K562 (cell line): ENCODE data around the gene KANK2. TPM values are rescaled to one million over a fixed set of nuclear protein-coding genes. Genes with fewer than 3 reads are reported as not detected.

ENCODE experiments used
- ATAC-seq: fragments of 200-7000 bp; cut with Tn5 transposase; 3 replicates; pipeline ENCODE4 v1.9.1; 2020; ENCODE audit warnings: moderate library complexity
- BruUV-seq: library from RNA; stranded (reverse); fragments of 400-500 nt; replicated peaks from 2 replicates; lab custom pipeline; 2021; lab: Mats Ljungman, UMichigan
- CTCF ChIA-PET: fragments of 300-600 bp; formaldehyde crosslinking; extraction: SDS; loops from one replicate; lab custom pipeline; 2021; ENCODE audit warnings: low intra/inter-chr PET ratio; lab: Yijun Ruan, JAX
- POLR2A ChIA-PET: fragments of 300-600, 350-650 bp; sonication (Branson Sonifier 250); formaldehyde crosslinking; extraction: SDS; loops from one replicate; lab custom pipeline; 2021; ENCODE audit warnings: antibody characterized with exemption, inconsistent platforms; lab: Yijun Ruan, JAX
- DNase-seq, 4 experiments: peaks; one replicate each; pipeline versions ENCODE4 v3.0.0 to v3.0.0-alpha.2; 2011 to 2018; ENCODE audit warnings: low spot score in 3 of 4, mixed read lengths in 3 of 4; ENCODE audit errors: extremely low read depth in 1 of 4
- FAIRE-seq: peaks from 2 replicates; lab custom pipeline; 2011; peaks lifted over from hg19 to GRCh38; lab: Jason Lieb, UNC
- H2AFZ ChIP-seq: 2 replicates; pipeline ENCODE4 v1.6.0; 2011; ENCODE audit warnings: low read depth, low read length, control low read depth, inconsistent platforms
- H3K27ac ChIP-seq: fragments of 200-600 bp; 3 replicates; pipeline ENCODE4 v1.8.0; 2011; ENCODE audit warnings: low read depth, mild to moderate bottlenecking, control low read depth, inconsistent platforms, low read length, moderate library complexity, mixed read lengths; ENCODE audit errors: extremely low read depth
- H3K27me3 ChIP-seq, 2 experiments: fragments of 300-600 bp in 1 of 2; 2 replicates in 1 of 2; 3 replicates in 1 of 2; pipeline versions ENCODE4 v1.6.0 to v1.8.0; 2011; ENCODE audit warnings: inconsistent platforms in 2 of 2, low read length in 2 of 2, mild to moderate bottlenecking in 1 of 2, mixed read lengths in 1 of 2, moderate library complexity in 1 of 2; ENCODE audit not compliant: control insufficient read depth in 2 of 2, insufficient read depth in 2 of 2
- H3K36me3 ChIP-seq: fragments of 300-600 bp; 3 replicates; pipeline ENCODE4 v1.8.0; 2011; ENCODE audit warnings: mild to moderate bottlenecking, low read length, inconsistent platforms; ENCODE audit not compliant: control insufficient read depth, insufficient read depth
- H3K4me1 ChIP-seq, 2 experiments: fragments of 200-600 bp in 1 of 2; replicated peaks in 1 of 2; 2 replicates in 1 of 2; 3 replicates in 1 of 2; pipeline versions ENCODE4 v1.5.1 to v1.8.0; 2011; ENCODE audit warnings: inconsistent platforms in 2 of 2, low read length in 2 of 2, mild to moderate bottlenecking in 1 of 2, mixed read lengths in 1 of 2, moderate library complexity in 1 of 2; ENCODE audit not compliant: control insufficient read depth in 2 of 2, insufficient read depth in 2 of 2
- H3K4me2 ChIP-seq: 2 replicates; pipeline ENCODE4 v1.6.1; 2011; ENCODE audit warnings: low read length, control low read depth, inconsistent platforms, mixed read lengths; ENCODE audit not compliant: insufficient read depth
- H3K4me3 ChIP-seq: fragments of 200-600 bp; sonication (generic), shearing (Covaris generic); 2 replicates; pipeline ENCODE4 v1.5.1; 2016; ENCODE audit warnings: control low read depth, inconsistent platforms
- H3K79me2 ChIP-seq: fragments of 200-600 bp; 3 replicates; pipeline ENCODE4 v1.8.0; 2011; ENCODE audit warnings: low read length, inconsistent platforms; ENCODE audit not compliant: control insufficient read depth, insufficient read depth
- H3K9ac ChIP-seq, 2 experiments: 2 replicates each; pipeline versions ENCODE4 v1.6.0 to v1.6.1; 2011; ENCODE audit warnings: low read depth in 2 of 2, low read length in 2 of 2, control low read depth in 1 of 2, inconsistent platforms in 1 of 2, mild to moderate bottlenecking in 1 of 2, mixed read lengths in 1 of 2; ENCODE audit not compliant: insufficient read depth in 1 of 2
- H3K9me1 ChIP-seq: one replicate; pipeline ENCODE4 v1.6.0; 2011; ENCODE audit warnings: inconsistent platforms, mild to moderate bottlenecking, low read length, moderate library complexity; ENCODE audit not compliant: control insufficient read depth, insufficient read depth
- H3K9me3 ChIP-seq: replicated peaks from 2 replicates; pipeline ENCODE4 v1.5.1; 2011; ENCODE audit warnings: low read depth, low read length, inconsistent platforms; ENCODE audit not compliant: control insufficient read depth, insufficient read depth
- H4K20me1 ChIP-seq: replicated peaks from 2 replicates; pipeline ENCODE4 v1.6.1; 2011; ENCODE audit warnings: low read length, inconsistent platforms, mixed read lengths; ENCODE audit not compliant: control insufficient read depth, insufficient read depth
- ATF4 ChIP-seq: fragments of 450-650 bp; formaldehyde crosslinking; IDR thresholded peaks from 2 replicates; pipeline ENCODE4 v1.4.0; 2022; ENCODE audit warnings: mild to moderate bottlenecking, moderate library complexity
- BDP1 ChIP-seq: IDR thresholded peaks from 3 replicates; pipeline ENCODE4 v1.6.1; 2011; ENCODE audit not compliant: insufficient read length, insufficient read depth
- BHLHE40 ChIP-seq: IDR thresholded peaks from 2 replicates; pipeline ENCODE4 v1.6.1; 2011; ENCODE audit warnings: low read length, improper control_type of control experiment
- CBFA2T2 ChIP-seq: fragments of 450-650 bp; conservative IDR thresholded peaks from 2 replicates; pipeline ENCODE4 v1.6.1; 2017; ENCODE audit warnings: mild to moderate bottlenecking
- CEBPB ChIP-seq: fragments of 450-650 bp; IDR thresholded peaks from 2 replicates; pipeline ENCODE4 v1.6.1; 2016; ENCODE audit warnings: missing genetic modification characterization, missing compliant biosample characterization
- FOXK2 ChIP-seq, 2 experiments: fragments of 450-650 bp; IDR thresholded peaks in 1 of 2; conservative IDR thresholded peaks in 1 of 2; 2 replicates each; pipeline ENCODE4 v1.6.1; 2016; ENCODE audit warnings: low read depth in 2 of 2, mild to moderate bottlenecking in 1 of 2
- GTF2A2 ChIP-seq: IDR thresholded peaks from 2 replicates; pipeline ENCODE4 v1.6.1; 2016; ENCODE audit warnings: mild to moderate bottlenecking, missing genetic modification characterization, missing compliant biosample characterization
- GTF2E2 ChIP-seq: fragments of 200-800 bp; sonication (Bioruptor generic); IDR thresholded peaks from 2 replicates; pipeline ENCODE4 v1.6.1; 2016; ENCODE audit warnings: missing genetic modification characterization, missing compliant biosample characterization
- NELFE ChIP-seq: IDR thresholded peaks from 2 replicates; pipeline ENCODE4 v1.6.1; 2011; ENCODE audit warnings: mild to moderate bottlenecking; ENCODE audit not compliant: insufficient read depth, insufficient read length
- OTX1 ChIP-seq: fragments of 450-650 bp; formaldehyde crosslinking; IDR thresholded peaks from 2 replicates; pipeline ENCODE4 v1.4.0; 2022; ENCODE audit warnings: mild to moderate bottlenecking
- PCBP1 ChIP-seq: fragments of 200-400 bp; formaldehyde crosslinking; IDR thresholded peaks from 2 replicates; pipeline ENCODE4 v1.6.1; 2018; ENCODE audit warnings: mild to moderate bottlenecking, low read depth, low read length; ENCODE audit not compliant: poor library complexity, severe bottlenecking
- RBM15 ChIP-seq: fragments of 200-400 bp; formaldehyde crosslinking; IDR thresholded peaks from 2 replicates; pipeline ENCODE4 v1.6.1; 2018; ENCODE audit warnings: mild to moderate bottlenecking, low read length, moderate library complexity; ENCODE audit not compliant: insufficient read depth
- SIN3A ChIP-seq, 2 experiments: fragments of 150-350 bp in 1 of 2; IDR thresholded peaks; 2 replicates each; pipeline ENCODE4 v1.6.1; 2011 to 2016; ENCODE audit warnings: borderline replicate concordance in 2 of 2, low read depth in 2 of 2, low read length in 2 of 2, mild to moderate bottlenecking in 2 of 2, moderate library complexity in 2 of 2; ENCODE audit not compliant: control insufficient read depth in 1 of 2
- ZBTB7A ChIP-seq: IDR thresholded peaks from 2 replicates; pipeline ENCODE4 v1.6.1; 2011; ENCODE audit warnings: low read depth, mild to moderate bottlenecking, low read length, moderate library complexity, borderline replicate concordance; ENCODE audit not compliant: control insufficient read depth
- ZKSCAN1 ChIP-seq: fragments of 150-350 bp; IDR thresholded peaks from 2 replicates; pipeline ENCODE4 v1.6.1; 2016; ENCODE audit warnings: low read depth, low read length
- ZNF134 ChIP-seq: fragments of 250-450 bp; sonication (Bioruptor Pico); conservative IDR thresholded peaks from 2 replicates; pipeline ENCODE4 v1.4.0; 2020
- ZNF277 ChIP-seq: fragments of 250-450 bp; sonication (Bioruptor Pico); IDR thresholded peaks from 2 replicates; pipeline ENCODE4 v1.8.0; 2022; ENCODE audit warnings: inconsistent platforms, mild to moderate bottlenecking, moderate library complexity, borderline replicate concordance
- WGBS: fragments of 100-300 bp; shearing (Covaris generic); methylation state at CpG from one replicate; pipeline ENCODE4 v1.1.6; 2016; ENCODE audit warnings: low coverage, mixed read lengths; ENCODE audit not compliant: insufficient coverage; ENCODE audit errors: missing lambda C conversion rate; 5-methylcytosine and 5-hydroxymethylcytosine counted together
- in situ Hi-C: fragments of 300-500 bp; cut with MboI; formaldehyde crosslinking; loops from 4 replicates; pipeline ENCODE4 v1.15.0; 2018; ENCODE audit warnings: inconsistent platforms, mixed read lengths
- intact Hi-C: fragments of 100-400 bp; cut with micrococcal nuclease; formaldehyde crosslinking; loops from 2 replicates; pipeline ENCODE4 v1.14.2; 2022
- polyA plus RNA-seq, 8 experiments: library from polyadenylated mRNA; depleted of rRNA in 4 of 8; stranded (reverse) in 5 of 8; unstranded in 3 of 8; fragments of >200 nt; fragmentation: Nextera tagmentation in 2 of 8; fragmentation: Illumina TruSeq in 1 of 8; extraction: Ambion mirVana in 2 of 8; extraction: Trizol in 1 of 8; gene quantifications; 2 replicates each; pipeline versions ENCODE4 v1.2.1 to v1.2.3, GENCODE V29; 2011 to 2014; ENCODE audit warnings: inconsistent platforms in 1 of 8, missing spikeins in 1 of 8
- total RNA-seq, 7 experiments: library from RNA; depleted of rRNA in 6 of 7; stranded (reverse); fragments of >200 nt in 6 of 7; fragmentation: Illumina TruSeq in 2 of 7; extraction: Trizol in 2 of 7; gene quantifications; 2 replicates each; pipeline versions ENCODE4 v1.2.1 to v1.2.3, GENCODE V29; 2011 to 2021; ENCODE audit warnings: low replicate concordance in 1 of 7

KANK2 gene
- total and polyA plus RNA-seq, 9 of the 15 experiments (the other 6 are each of a cell fraction or from before 2014, with no cell fraction given): 4.4 to 47.8 (median 21.3) TPM

- TF ChIP-seq GTF2E2 (tag) (no peak), GTF2A2 (tag) (no peak), ATF4 (no peak)
Observed at GRCh38 chr19:11239377-11240000, 42.1 kb upstream of the KANK2 start, which contains the start of gene ANGPTL8 (continued).

GRCh38 chr19:11238781-11239376, 41.5 kb upstream of the KANK2 start:
- no peak for FAIRE-seq
- no peak overlapping the region for H3K9ac ChIP-seq
- peaks cover 0 to 41% of the 10 kb centered on the region in 2 experiments; a peak in 2 of 5 replicates for H3K4me1 ChIP-seq
- H3K9me1 ChIP-seq: no peaks in the 10 kb centered on the region
- TF ChIP-seq NELFE: no peak
- no peak for TF ChIP-seq BDP1
- no peak for TF ChIP-seq BHLHE40
- no peak for TF ChIP-seq RBM15
- peak; percentile 9; the same call in 1 of the 2 replicates for TF ChIP-seq CEBPB
- TF ChIP-seq ZBTB7A: no peak
- TF ChIP-seq PCBP1: no peak
- TF ChIP-seq FOXK2 (conservative IDR thresholded peaks at IDR 0.05 in 1 of 2, IDR thresholded peaks at IDR 0.05 in 1 of 2; ENCODE audit: low read depth in 2 of 2): no peak
- peak; percentile 50; the same call in 1 of the 2 replicates for TF ChIP-seq ZKSCAN1
- TF ChIP-seq ZNF277: no peak
- no peak for TF ChIP-seq ZNF134 (CRISPR knock-in tag)
- TF ChIP-seq CBFA2T2: no peak
- no peak for TF ChIP-seq OTX1
- TF ChIP-seq SIN3A (IDR thresholded peaks at IDR 0.05; ENCODE audit: borderline replicate concordance in 2 of 2, control insufficient read depth in 1 of 2, low read depth in 2 of 2, low read length in 2 of 2): no peak
- no peaks in the 10 kb centered on the region for H3K36me3 ChIP-seq
- ATAC-seq: no peak
- no peak for DNase-seq
- in situ Hi-C loops: no loop called here
- no TSS peak for BruUV-seq
- H2AFZ ChIP-seq: no peak overlapping the region
- ChIA-PET CTCF (no interaction called here), POLR2A (interaction anchor here (0.6 to 1.2 kb wide), 2 partner anchors 21 to 663 kb away, joined by 3 read pairs; no protein-coding TSS in a partner anchor)
- H3K79me2 ChIP-seq: no peaks in the 10 kb centered on the region
- no peak overlapping the region for H3K4me2 ChIP-seq
- H4K20me1 ChIP-seq: no peaks in the 10 kb centered on the region
- 43% methylated on average over 6 of the region's 6 CpGs for WGBS
- H3K27ac ChIP-seq: no peak overlapping the region
- intact Hi-C loops: no loop called here
- H3K9me3 ChIP-seq: no peaks in the 10 kb centered on the region
- H3K27me3 ChIP-seq: no peaks in the 10 kb centered on the region
- H3K4me3 ChIP-seq: no peak overlapping the region
